ENCODE measurements around the gene GAPDHS.

Gene GAPDHS

GRCh38 chr19:35592226-35592625 is 59.0 kb downstream of the GAPDHS start:
- H3K4me3 Mint-ChIP-seq, result no peak overlapping the region

More at GRCh38 chr19:35592226-35592625, 59.0 kb downstream of the GAPDHS start:
- no peaks in the 10 kb centered on the region for H3K27me3 Mint-ChIP-seq (ENCODE audit: low read depth)
- H3K27ac Mint-ChIP-seq, result no peak overlapping the region
- H3K36me3 Mint-ChIP-seq (ENCODE audit: low read depth), result no peaks in the 10 kb centered on the region
- no peaks in the 10 kb centered on the region for H3K9me3 Mint-ChIP-seq
- DNase-seq (ENCODE audit: low spot score), result no peak
- peaks cover 10% of the 10 kb centered on the region for H3K4me1 Mint-ChIP-seq (ENCODE audit: low read depth)

All from T-helper 2 cell treated with Interferon-gamma antibody and Interleukin-4, amounts not matched to agents 5 μg/mL and 100 μg/mL, for 36 hours (primary cell).